Liver (tissue), 9 donors: Measurements from ENCODE around the gene LINC01488. TPM values are rescaled to one million over a fixed set of nuclear protein-coding genes. Genes with fewer than 3 reads are reported as not detected.

Source experiments
- DNase-seq: peaks from one replicate; pipeline ENCODE4 v3.0.0-alpha.2; 2017; ENCODE audit warnings: low spot score
- H3K27ac ChIP-seq, 2 donors: one replicate each; pipeline ENCODE4 v1.7.0; 2013; ENCODE audit warnings: inconsistent platforms in 2 of 2, low read length in 2 of 2, control low read depth in 1 of 2, low read depth in 1 of 2, mild to moderate bottlenecking in 1 of 2
- H3K27me3 ChIP-seq, 4 donors: one replicate each; pipeline versions ENCODE4 v1.6.1 to v1.7.0; 2013; ENCODE audit warnings: low read length in 3 of 4, inconsistent platforms in 1 of 4, mild to moderate bottlenecking in 1 of 4, moderate library complexity in 1 of 4; ENCODE audit not compliant: control insufficient read depth in 4 of 4, insufficient read depth in 4 of 4
- H3K36me3 ChIP-seq, 4 donors: one replicate each; pipeline versions ENCODE4 v1.6.1 to v1.7.0; 2013; ENCODE audit warnings: low read length in 3 of 4, mild to moderate bottlenecking in 3 of 4, low read depth in 1 of 4, moderate library complexity in 1 of 4; ENCODE audit not compliant: control insufficient read depth in 4 of 4, insufficient read depth in 3 of 4
- H3K4me1 ChIP-seq, 4 donors: one replicate each; pipeline versions ENCODE4 v1.6.1 to v1.7.0; 2013; ENCODE audit warnings: low read length in 3 of 4, mild to moderate bottlenecking in 3 of 4, moderate library complexity in 1 of 4; ENCODE audit not compliant: control insufficient read depth in 4 of 4, insufficient read depth in 4 of 4
- H3K4me3 ChIP-seq, 3 donors: one replicate each; pipeline versions ENCODE4 v1.6.1 to v1.7.0; 2013; ENCODE audit warnings: low read length in 3 of 3, control low read depth in 1 of 3, low read depth in 1 of 3, mild to moderate bottlenecking in 1 of 3
- H3K9ac ChIP-seq, 2 donors: one replicate each; pipeline ENCODE4 v1.7.0; 2013; ENCODE audit warnings: low read length in 2 of 2, mild to moderate bottlenecking in 2 of 2, moderate library complexity in 2 of 2, control low read depth in 1 of 2, low read depth in 1 of 2
- H3K9me3 ChIP-seq, 4 donors: one replicate each; pipeline versions ENCODE4 v1.6.1 to v1.7.0; 2013; ENCODE audit warnings: low read length in 3 of 4; ENCODE audit not compliant: control insufficient read depth in 4 of 4
- EGR1 ChIP-seq, 2 donors: IDR thresholded peaks; 2 replicates each; pipeline ENCODE4 v1.6.1; 2016 to 2018; ENCODE audit warnings: antibody characterized with exemption in 2 of 2, low read depth in 2 of 2
- FOXA1 ChIP-seq: IDR thresholded peaks from 2 replicates; pipeline ENCODE4 v1.6.1; 2016; ENCODE audit warnings: antibody characterized with exemption
- FOXA2 ChIP-seq: IDR thresholded peaks from 2 replicates; pipeline ENCODE4 v1.6.1; 2016; ENCODE audit warnings: antibody characterized with exemption
- GABPA ChIP-seq, 2 donors: IDR thresholded peaks in 1 of 2; conservative IDR thresholded peaks in 1 of 2; 2 replicates each; pipeline ENCODE4 v1.6.1; 2016; ENCODE audit warnings: antibody characterized with exemption in 2 of 2, mild to moderate bottlenecking in 1 of 2, moderate library complexity in 1 of 2
- HNF4A ChIP-seq, 2 donors: conservative IDR thresholded peaks; 2 replicates each; pipeline ENCODE4 v1.6.1; 2016; ENCODE audit warnings: antibody characterized with exemption in 2 of 2, mild to moderate bottlenecking in 2 of 2
- HNF4G ChIP-seq: IDR thresholded peaks from 2 replicates; pipeline ENCODE4 v1.6.1; 2016; ENCODE audit warnings: antibody characterized with exemption
- JUND ChIP-seq, 2 donors: IDR thresholded peaks; 2 replicates each; pipeline ENCODE4 v1.6.1; 2016; ENCODE audit warnings: antibody characterized with exemption in 2 of 2
- NR2F2 ChIP-seq: IDR thresholded peaks from 2 replicates; pipeline ENCODE4 v1.6.1; 2016; ENCODE audit warnings: antibody characterized with exemption
- RAD21 ChIP-seq, 2 donors: IDR thresholded peaks; 2 replicates each; pipeline ENCODE4 v1.6.1; 2016; ENCODE audit warnings: antibody characterized with exemption in 2 of 2, mild to moderate bottlenecking in 2 of 2
- REST ChIP-seq: IDR thresholded peaks from 2 replicates; pipeline ENCODE4 v1.6.1; 2016; ENCODE audit warnings: antibody characterized with exemption, mild to moderate bottlenecking
- RXRA ChIP-seq, 2 donors: IDR thresholded peaks; 2 replicates each; pipeline ENCODE4 v1.6.1; 2017 to 2018; ENCODE audit warnings: antibody characterized with exemption in 2 of 2, mild to moderate bottlenecking in 1 of 2
- SP1 ChIP-seq: IDR thresholded peaks from 2 replicates; pipeline ENCODE4 v1.6.1; 2018; ENCODE audit warnings: antibody characterized with exemption, mild to moderate bottlenecking
- TAF1 ChIP-seq: conservative IDR thresholded peaks from 2 replicates; pipeline ENCODE4 v1.6.1; 2016; ENCODE audit warnings: antibody characterized with exemption, mild to moderate bottlenecking
- YY1 ChIP-seq: IDR thresholded peaks from 2 replicates; pipeline ENCODE4 v1.6.1; 2016; ENCODE audit warnings: antibody characterized with exemption, mild to moderate bottlenecking
- ZBTB33 ChIP-seq: IDR thresholded peaks from 2 replicates; pipeline ENCODE4 v1.6.1; 2016; ENCODE audit warnings: antibody characterized with exemption
- WGBS: extraction: QIAGEN DNeasy Blood & Tissue Kit; methylation state at CpG from one replicate; pipeline ENCODE4 v1.1.7; 2013; 5-methylcytosine and 5-hydroxymethylcytosine counted together
- polyA plus RNA-seq, 2 donors: library from polyadenylated mRNA; stranded (reverse) in 1 of 2; unstranded in 1 of 2; fragments of 200-250 nt in 1 of 2; fragments of >200 nt in 1 of 2; fragmentation: Nextera tagmentation in 1 of 2; extraction: Ambion mirVana in 1 of 2; gene quantifications; one replicate each; pipeline versions ENCODE4 v1.2.1 to v1.2.3, GENCODE V29; 2013 to 2015
- total RNA-seq, 2 donors: library from RNA; depleted of rRNA; stranded (reverse); fragments of >200 nt; gene quantifications; one replicate each; pipeline ENCODE4 v1.2.3, GENCODE V29; 2014
- TF ChIP-seq, protein P1 (sequence below): fragments of 150-350 bp; IDR thresholded peaks from 2 replicates; pipeline ENCODE4 v1.5.1; 2017; ENCODE audit warnings: improper control_type of control experiment, low read depth, low read length; ENCODE audit not compliant: missing input control
- TF ChIP-seq, protein P2 (sequence below): IDR thresholded peaks from 2 replicates; pipeline ENCODE4 v1.6.1; 2016; ENCODE audit warnings: antibody characterized with exemption
- TF ChIP-seq, protein P3 (sequence below): IDR thresholded peaks from 2 replicates; pipeline ENCODE4 v1.6.1; 2016; ENCODE audit warnings: antibody characterized with exemption
- donor health status: healthy.
- donor health status: healthy.
- donor health status: healthy.
- donor health status: healthy.
- donor health status: healthy.

Gene LINC01488
- total and polyA plus RNA-seq, 4 donors, result 0.05 to 2.3 (median 0.60) TPM

GRCh38 chr11:69486056-69486772 lies 4.8 kb downstream of the LINC01488 start:
- no peak overlapping the region for H3K9ac ChIP-seq
- peak overlapping the region in 1 of 2 donors; percentile 32 for H3K27ac ChIP-seq
- TF ChIP-seq NR2F2, result no peak
- TF ChIP-seq, protein P1, sequence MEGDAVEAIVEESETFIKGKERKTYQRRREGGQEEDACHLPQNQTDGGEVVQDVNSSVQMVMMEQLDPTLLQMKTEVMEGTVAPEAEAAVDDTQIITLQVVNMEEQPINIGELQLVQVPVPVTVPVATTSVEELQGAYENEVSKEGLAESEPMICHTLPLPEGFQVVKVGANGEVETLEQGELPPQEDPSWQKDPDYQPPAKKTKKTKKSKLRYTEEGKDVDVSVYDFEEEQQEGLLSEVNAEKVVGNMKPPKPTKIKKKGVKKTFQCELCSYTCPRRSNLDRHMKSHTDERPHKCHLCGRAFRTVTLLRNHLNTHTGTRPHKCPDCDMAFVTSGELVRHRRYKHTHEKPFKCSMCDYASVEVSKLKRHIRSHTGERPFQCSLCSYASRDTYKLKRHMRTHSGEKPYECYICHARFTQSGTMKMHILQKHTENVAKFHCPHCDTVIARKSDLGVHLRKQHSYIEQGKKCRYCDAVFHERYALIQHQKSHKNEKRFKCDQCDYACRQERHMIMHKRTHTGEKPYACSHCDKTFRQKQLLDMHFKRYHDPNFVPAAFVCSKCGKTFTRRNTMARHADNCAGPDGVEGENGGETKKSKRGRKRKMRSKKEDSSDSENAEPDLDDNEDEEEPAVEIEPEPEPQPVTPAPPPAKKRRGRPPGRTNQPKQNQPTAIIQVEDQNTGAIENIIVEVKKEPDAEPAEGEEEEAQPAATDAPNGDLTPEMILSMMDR, result no peak
- TF ChIP-seq, protein P2, sequence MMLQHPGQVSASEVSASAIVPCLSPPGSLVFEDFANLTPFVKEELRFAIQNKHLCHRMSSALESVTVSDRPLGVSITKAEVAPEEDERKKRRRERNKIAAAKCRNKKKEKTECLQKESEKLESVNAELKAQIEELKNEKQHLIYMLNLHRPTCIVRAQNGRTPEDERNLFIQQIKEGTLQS, result no peak
- TF ChIP-seq EGR1 (IDR thresholded peaks at IDR 0.05; ENCODE audit: low read depth in 2 of 2), result no peak
- TF ChIP-seq ZBTB33, result no peak
- no peak for TF ChIP-seq FOXA2
- TF ChIP-seq YY1, result no peak
- no peak for TF ChIP-seq HNF4A (conservative IDR thresholded peaks at IDR 0.05)
- TF ChIP-seq RAD21 (IDR thresholded peaks at IDR 0.05), result no peak
- TF ChIP-seq SP1, result no peak
- TF ChIP-seq, protein P3, sequence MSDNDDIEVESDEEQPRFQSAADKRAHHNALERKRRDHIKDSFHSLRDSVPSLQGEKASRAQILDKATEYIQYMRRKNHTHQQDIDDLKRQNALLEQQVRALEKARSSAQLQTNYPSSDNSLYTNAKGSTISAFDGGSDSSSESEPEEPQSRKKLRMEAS, result no peak
- TF ChIP-seq GABPA (IDR thresholded peaks at IDR 0.05 in 1 of 2, conservative IDR thresholded peaks at IDR 0.05 in 1 of 2), result no peak
- TF ChIP-seq TAF1, result no peak
- H3K4me1 ChIP-seq, result peaks cover 5 to 31% (median 15%) of the 10 kb centered on the region in 4 donors
- H3K9me3 ChIP-seq, result no peaks in the 10 kb centered on the region
- no peaks in the 10 kb centered on the region for H3K36me3 ChIP-seq
- H3K27me3 ChIP-seq, result no peaks in the 10 kb centered on the region
- H3K4me3 ChIP-seq, result no peak overlapping the region
- no peak for DNase-seq
- 84% methylated on average over 17 of the region's 17 CpGs for WGBS

DNA sequence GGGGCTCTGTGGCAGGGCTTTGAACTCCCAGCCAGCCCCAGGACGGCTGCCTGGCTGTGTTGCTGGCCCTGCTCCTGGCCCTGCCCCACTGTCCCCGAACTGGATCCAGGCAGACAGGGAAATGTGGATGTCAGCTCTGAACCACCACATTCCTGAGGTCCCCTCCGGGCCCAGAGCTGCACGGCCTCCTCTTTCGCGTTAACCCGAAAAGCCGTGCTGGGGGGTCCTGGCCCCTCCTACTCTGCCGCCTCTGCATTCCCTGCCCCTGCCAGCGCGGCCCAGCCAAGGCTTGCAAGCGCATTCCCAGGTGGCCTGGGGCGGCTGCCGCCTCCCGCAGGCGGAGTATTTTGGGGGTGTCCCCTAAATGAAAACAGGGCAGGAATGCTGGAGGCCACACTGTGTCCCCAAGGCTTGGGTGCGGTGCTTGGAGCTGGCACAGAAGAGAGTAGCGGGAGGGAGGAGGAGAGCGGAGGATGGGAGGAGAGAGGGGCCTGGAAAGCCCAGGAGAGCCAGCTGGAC lies 5.4 kb downstream of the LINC01488 start:
- DNase-seq, result no peak
- TF ChIP-seq YY1, result no peak
- TF ChIP-seq FOXA1, result no peak
- no peak for TF ChIP-seq HNF4A (conservative IDR thresholded peaks at IDR 0.05)
- TF ChIP-seq REST, result no peak
- TF ChIP-seq EGR1 (IDR thresholded peaks at IDR 0.05; ENCODE audit: low read depth in 2 of 2), result no peak
- no peak for TF ChIP-seq NR2F2
- no peak for TF ChIP-seq FOXA2
- no peak for TF ChIP-seq TAF1
- TF ChIP-seq, protein P1, result no peak
- TF ChIP-seq RAD21 (IDR thresholded peaks at IDR 0.05), result no peak
- no peak for TF ChIP-seq JUND (IDR thresholded peaks at IDR 0.05)
- TF ChIP-seq RXRA (IDR thresholded peaks at IDR 0.05), result no peak
- TF ChIP-seq HNF4G, result no peak
- TF ChIP-seq GABPA (IDR thresholded peaks at IDR 0.05 in 1 of 2, conservative IDR thresholded peaks at IDR 0.05 in 1 of 2), result no peak
- TF ChIP-seq ZBTB33, result no peak
- no peak for TF ChIP-seq SP1

More for the DNA sequence above, 5.4 kb downstream of the LINC01488 start:
- Histone ChIP-seq H3K4me3 (no peak overlapping the region), H3K36me3 (no peaks in the 10 kb centered on the region), H3K9ac (no peak overlapping the region), H3K27ac (no peak overlapping the region), H3K27me3 (no peaks in the 10 kb centered on the region), H3K4me1 (peaks cover 5 to 34% (median 15%) of the 10 kb centered on the region in 4 donors), H3K9me3 (no peaks in the 10 kb centered on the region)
- 84% methylated on average over 19 of the region's 19 CpGs for WGBS
